Fibroblast of lung (primary cell): ENCODE results near the gene COL8A1.

Experiments
- CTCF ChIP-seq, 2 donors: IDR thresholded peaks in 1 of 2; conservative IDR thresholded peaks in 1 of 2; 1 replicate in 1 of 2; 2 replicates in 1 of 2; pipeline ENCODE4 v1.5.1; 2011 to 2012; ENCODE audit warnings: low read length in 2 of 2, control low read depth in 1 of 2, inconsistent platforms in 1 of 2, low read depth in 1 of 2, mild to moderate bottlenecking in 1 of 2
- EZH2 ChIP-seq: IDR thresholded peaks from 2 replicates; pipeline ENCODE4 v1.5.1; 2012; ENCODE audit warnings: low read length, control low read depth, mild to moderate bottlenecking; ENCODE audit errors: missing control alignments

- TF ChIP-seq CTCF (conservative IDR thresholded peaks at IDR 0.05 in 1 of 2, IDR thresholded peaks at IDR 0.05 in 1 of 2; ENCODE audit: low read depth in 1 of 2, low read length in 2 of 2) (no peak), EZH2 (no peak)
These were observed 20.6 kb downstream of the COL8A1 start for GRCh38 chr3:99659032-99659431.
